Midbrain (tissue), 1 donor: ENCODE results near the gene TMEM131.
"Not testable (repeated sequence)": the region's sequence is repeated elsewhere in the genome, so short reads cannot be mapped to it uniquely, and the experiment has no call there.

Experiments used
- DNase-seq: peaks from one replicate; lab custom pipeline; 2025; lab: John Stamatoyannopoulos, UW

TMEM131 gene

DNA sequence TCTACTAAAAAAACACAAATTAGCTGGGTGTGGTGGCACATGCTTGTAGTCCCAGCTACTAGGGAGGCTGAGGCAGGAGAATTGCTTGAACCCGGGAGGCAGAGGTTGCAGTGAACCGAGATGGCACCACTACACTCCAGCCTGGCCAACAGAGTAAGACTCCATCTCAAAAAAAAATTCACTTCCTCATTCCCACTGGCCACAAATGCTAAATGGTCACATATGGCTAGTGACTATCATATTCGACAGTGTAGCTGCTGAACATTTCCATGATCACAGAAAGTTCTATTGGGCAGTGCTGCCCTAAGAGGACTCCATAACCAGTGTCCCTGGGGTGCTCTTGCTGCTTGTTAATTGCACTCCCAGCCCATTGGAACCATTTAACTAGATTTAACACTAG is 26.3 kb upstream of the TMEM131 start:
- not testable (repeated sequence) for DNase-seq

DNA sequence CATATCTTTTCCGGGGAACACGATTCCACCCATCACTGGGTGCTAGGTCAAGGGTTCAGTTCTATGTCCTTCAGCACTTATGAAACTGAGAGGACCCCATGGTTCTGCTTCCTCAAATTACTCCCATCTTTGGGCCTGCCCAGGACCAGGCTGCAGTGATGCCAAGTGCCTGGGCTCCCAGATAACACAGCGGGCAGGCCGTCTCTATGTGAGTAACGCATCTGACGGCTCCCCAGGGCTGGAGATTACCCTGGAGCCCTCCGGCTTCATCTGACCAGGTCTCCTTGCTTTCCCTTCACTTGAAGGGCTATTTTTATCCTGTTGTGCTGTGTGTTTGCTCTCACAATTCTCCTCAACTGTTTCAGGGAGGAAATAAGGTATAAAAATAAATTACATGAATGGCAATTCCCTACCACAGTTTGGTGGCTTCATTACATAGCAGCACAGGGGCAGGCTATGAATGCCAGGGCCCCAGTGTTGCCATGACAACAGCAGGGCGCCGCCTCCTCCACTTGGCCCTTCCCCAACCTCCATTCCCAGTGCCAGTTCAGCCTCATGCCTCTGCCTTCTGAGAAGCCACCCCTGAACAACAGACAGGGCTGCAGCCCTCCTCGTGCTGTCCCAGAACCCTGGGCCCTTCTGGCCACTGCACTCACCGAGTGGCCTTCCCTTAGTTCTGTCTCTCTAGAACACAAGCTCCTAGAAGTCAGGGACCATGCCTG is 25.4 kb upstream of the TMEM131 start:
- peak; percentile 8 for DNase-seq

DNA sequence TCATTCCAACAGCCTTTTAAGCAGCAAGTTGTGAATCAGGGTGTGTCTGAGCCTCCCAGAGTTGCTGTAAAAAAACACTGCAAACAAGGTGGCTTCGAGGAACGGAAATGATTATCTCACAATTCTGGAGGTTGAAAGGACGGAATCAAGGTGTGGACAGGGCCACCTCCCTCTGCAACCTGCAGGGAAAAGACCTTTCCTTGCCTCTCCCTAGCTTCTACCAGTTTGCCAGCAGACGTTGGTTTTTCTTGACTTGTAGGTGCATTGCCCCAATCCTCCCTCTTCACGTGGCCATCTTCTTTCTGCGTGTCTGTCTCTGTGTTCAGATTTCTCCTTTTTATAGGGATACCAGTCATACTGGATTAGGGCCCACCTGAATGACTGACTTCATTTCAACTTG is 24.8 kb upstream of the TMEM131 start:
- DNase-seq, result no peak

DNA sequence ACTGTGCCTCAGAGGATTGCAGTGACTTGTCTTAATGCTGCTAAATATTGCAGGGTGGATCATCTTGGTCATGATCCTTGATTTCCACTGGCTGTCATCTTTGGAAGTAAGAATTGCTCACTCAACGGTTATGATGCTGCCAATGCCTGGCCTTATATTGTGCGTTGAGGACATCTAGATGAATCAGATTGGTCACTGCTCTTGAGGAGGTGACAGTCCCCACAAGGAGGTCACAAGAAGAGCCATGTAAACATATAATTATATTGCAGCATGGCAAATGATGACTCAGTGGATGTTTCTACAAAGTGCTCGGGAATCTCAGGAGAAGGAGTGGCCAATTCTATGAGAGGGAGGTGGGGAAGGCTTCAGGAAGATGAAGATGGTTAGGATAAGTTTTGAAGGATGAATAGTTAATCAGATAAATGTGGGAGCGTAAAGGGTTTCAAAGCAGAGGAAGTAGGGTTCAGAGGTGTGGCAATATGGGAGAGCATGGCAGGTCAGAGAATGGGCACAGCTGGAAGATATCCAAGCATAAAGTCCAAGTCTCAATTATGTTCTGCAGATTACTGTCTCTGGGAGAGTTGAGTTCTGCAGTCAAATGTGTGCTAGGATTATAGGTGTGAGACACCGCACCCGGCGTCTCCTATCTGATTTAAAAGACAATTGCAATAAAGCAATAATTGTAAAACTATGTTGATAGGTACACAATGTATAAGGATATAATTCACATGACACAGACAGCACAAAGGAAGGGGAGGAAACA is 21.3 kb upstream of the TMEM131 start:
- DNase-seq, result no peak

DNA sequence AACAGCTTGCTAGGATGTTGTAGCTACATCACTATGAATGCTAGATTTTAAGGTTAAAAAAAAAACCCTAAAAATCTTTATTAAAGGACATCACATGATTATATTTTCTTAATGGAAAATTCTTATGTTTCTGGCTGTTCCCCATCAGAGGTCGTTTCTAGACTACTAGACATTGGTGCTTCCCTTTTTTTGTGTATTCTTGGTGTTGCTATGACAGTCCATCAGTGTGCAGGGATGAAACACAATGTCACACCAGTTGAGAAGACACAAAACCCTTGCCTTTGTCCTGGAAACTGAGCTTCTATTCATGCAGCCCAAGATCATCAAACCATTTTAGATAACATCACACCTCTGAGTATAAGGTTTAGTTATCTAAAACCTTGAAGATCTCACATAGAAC is 19.9 kb upstream of the TMEM131 start:
- DNase-seq, result no peak

DNA sequence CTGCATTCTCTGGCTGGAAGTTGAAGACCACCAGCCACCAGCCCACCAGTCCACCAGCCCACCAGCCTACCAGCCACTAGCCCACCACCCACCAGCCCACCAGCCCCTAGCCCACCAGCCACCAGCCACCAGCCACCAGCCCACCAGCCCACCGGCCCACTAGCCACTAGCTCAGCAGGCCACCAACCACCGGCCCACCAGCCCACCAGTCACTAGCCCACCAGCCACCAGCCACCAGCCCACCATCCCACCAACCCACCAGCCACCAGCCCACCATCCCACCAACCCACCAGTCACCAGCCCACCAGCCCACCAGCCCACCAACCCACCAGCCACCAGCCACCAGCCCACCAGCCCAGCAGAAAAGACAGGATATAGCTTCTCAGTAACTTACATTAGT is 18.6 kb upstream of the TMEM131 start:
- no peak for DNase-seq

DNA sequence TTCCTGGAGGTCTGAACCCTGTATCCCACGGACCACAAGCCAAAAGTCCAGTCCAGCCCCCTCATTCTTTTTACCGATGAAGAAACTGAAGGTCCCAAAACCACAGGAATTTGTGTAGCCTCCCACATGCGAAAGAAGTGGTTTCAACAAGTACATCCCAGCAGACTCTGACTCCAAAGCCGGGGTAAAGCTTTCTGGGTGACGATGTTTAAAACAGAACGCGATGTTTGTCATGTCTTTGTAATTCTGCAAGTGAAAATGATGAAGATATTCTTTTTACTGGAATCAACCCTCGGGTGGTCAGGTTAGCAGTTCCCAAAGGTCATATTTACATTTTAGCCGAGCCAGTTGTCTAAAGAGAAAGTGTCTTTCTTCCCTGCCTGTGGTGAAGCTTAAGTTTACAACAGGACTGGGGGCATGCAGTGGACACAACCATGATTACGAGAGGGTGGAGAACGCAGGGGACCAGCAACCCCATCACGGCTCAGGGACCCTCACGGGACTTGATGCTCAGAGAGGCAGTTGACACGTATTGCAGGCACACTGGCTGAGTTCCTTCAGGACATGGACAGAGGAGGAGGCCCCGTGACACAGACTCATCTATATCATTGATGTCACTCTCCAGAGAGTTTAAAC is 17.8 kb upstream of the TMEM131 start:
- DNase-seq, result no peak

DNA sequence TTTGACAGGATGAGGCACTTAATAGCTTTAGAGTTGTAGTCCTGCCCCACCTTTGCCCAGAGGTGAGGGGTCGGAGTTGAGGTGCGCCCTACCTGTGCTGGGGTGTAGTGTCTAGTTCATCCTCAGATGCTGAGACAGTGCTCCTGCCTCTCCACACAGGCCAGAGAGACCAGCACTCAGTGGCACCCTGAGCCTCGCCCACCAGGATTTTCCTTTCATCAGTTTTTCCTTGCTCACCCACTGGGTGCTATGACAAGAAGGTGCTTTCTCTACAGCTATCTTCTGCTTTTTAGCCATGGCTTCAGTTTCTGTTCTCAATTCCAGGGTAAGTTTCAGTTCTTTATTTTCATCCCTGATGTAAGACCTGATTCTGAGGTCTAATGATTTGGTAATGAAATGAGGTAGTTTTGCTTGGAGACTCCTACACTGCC is 16.8 kb upstream of the TMEM131 start:
- no peak for DNase-seq

DNA sequence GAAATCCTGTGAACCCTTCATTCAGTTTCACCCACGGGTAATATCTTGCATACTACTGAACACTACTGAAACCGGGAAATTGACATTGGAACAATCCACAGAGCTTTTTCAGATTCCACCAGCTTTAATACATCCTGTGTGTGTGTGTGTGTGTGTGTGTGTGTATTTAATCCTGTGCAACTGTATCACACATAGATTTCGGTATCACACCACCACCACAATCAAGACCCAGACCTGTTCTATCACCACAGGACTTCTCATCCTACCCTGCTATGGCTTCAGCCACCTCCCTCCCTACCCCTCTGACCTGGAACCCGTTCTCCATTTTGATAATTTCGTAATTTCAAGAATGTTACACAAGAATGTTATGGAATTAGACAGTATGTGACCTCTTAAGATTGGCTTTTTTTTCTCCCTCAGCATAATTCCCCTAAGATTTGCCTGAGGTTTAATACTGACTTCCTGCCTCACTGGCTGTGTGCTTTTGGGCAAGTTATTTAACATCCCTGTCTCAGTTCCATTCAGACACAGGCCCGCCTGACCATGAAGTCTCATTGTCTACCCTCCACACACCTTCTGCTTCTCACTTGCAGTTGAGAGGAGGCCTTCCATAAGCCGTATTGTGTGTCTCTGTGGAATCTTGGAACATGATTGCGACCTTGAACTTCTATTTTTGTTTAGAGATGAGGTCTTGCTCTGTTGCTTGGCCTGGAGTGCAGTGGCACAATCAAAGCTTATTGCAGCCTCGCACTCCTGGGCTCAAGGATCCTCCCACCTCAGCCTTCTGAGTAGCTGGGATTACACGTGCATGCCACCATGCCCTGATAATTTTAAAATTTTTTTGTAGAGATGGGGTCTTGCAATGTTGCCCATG is 14.4 kb upstream of the TMEM131 start:
- DNase-seq, result no peak

DNA sequence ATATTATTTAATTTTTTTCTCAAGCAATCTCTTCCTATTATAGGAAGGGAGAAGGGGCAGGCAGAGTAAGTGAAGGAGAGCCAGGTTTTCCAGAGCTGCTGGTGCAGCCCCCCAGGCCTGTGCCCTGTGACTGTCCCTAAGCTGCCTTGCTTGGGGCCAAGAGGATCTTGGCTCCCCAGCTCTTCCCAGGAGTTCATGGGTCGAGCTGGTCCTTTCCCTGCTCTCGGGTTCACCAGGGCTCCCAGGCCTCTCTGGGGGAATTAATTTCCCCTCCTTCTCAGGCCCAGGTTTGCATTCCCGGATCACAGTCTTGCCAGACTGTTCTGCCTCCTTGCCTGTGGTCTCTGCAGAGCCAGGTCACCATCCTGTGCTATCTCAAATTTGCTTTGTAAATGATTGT is 12.7 kb upstream of the TMEM131 start:
- DNase-seq, result no peak

DNA sequence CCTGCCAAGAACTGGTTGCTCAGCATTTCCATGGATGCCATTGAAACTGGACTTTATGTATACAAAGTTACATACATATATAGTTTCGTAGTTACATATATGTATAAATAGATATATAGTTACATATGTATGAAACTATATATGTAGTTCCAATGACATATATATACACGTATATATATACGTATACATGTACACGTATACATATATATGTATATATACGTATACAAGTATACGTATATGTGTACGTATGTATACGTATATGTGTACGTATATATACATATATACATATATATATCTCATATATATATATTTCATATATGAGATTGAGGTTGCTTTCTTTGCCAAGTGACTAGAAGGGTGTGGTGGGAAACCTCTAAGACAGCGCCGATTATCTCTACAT is 10.6 kb upstream of the TMEM131 start:
- no peak for DNase-seq

DNA sequence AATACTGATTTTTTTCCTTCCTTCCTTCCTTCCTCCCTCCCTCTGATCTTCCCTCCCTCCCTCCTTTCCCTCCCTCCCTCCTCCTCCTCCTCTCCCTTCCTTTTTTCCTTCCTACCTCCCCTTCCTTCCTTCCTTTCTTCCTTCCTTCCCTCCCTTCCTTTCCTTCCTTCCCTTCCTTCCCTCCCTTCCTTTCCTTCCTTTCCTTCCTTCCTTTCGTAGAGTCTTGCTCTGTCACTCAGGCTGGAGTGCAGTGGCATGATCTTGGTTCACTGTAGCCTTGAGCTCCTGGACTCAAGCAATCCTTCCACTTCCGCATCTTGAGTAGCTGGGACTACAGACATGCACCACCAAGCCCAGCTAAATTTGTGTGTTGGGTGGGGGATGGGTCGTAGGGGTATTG is 8.9 kb upstream of the TMEM131 start:
- no peak for DNase-seq

DNA sequence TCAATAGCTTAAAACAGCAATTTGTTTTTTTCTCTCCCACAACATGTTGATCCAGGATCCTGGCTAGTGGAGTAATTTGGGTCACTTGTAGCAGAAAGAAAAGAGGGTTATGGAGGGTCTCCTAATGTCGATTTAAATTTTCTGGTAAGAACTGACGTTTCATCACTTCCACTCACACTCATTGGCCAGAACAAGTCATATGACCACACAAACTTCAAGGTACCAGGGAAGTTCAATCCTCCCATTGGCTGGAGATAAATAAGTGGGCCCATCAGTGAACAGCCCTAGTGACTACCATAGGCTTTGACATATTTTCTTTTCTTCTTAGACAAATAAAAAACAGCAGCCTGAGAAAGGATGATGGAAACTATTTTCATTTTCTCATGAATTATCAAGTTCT is 8.3 kb upstream of the TMEM131 start:
- no peak for DNase-seq

DNA sequence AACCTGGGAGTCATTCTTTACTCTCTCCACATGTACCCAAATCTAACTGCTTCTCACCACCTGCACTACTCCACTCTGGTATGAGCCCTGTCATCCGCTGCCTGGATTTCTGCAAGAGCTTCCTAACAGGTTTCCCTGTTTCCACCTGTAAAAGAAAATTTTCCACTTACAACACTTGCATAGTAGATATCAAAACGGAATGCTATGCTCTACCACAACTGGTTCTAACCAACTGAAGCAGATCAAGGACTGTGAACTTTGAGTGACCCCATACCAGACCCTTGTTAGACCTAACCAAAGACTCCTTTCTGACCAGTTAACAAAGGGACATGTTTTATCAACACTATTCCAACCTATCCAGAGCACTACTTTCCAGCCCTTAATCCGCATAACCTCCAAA is 3.8 kb upstream of the TMEM131 start:
- no peak for DNase-seq

DNA sequence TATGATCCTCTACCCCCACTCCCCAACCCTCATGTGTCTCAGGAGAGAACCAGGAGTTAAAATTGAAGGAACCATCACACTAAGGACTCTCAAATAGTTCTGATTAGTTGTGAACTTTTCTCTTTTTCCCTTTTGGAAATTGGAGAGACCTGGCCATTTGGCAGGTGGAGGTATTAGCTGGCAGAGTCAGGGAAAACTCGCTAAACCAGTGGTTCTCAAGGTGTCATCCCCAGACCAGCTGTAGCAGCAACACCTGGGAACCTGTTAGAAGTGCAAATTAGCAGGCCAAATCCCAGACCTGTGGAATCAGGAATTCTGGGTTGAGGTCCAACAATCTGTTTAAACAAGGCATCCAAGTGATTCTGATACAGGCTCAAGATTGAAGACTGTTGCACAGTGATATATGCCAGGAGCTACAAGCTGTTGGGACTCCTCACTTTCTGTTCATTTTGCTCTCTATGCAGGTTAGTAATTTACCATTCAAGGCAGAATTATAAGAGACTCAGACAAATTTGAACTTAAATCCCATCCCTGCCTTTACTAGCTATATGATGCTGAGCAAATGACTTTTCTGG is 2.8 kb upstream of the TMEM131 start:
- DNase-seq, result no peak

DNA sequence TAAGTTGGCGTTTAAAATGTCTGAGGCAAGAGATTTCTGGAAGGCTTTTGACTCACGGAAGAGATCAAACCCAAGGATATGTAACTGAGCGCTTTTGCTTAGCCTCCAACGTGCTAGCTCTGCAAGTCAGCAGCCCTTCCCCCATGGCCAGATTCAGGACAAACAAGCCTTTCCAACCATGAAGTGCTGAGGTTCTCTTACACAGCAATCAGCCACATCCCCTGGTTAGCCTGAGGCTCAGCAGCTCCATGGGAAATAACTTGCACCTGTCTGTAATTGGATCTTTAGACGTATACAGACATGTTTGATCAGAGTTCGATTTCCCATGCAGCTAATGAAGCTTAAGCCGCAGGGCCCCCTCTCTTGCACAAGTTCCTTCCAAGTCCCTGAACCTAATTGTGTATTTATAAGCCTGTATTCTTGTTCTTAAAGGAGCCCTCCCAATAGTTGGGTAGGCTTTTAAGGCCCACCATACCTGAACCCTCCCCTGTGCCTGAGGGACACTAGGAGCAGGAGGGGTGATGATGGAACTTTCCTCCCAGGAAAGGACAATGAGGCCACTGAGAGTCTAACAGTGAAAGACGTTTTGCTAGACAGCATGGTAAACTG is 2.1 kb upstream of the TMEM131 start:
- DNase-seq, result no peak

DNA sequence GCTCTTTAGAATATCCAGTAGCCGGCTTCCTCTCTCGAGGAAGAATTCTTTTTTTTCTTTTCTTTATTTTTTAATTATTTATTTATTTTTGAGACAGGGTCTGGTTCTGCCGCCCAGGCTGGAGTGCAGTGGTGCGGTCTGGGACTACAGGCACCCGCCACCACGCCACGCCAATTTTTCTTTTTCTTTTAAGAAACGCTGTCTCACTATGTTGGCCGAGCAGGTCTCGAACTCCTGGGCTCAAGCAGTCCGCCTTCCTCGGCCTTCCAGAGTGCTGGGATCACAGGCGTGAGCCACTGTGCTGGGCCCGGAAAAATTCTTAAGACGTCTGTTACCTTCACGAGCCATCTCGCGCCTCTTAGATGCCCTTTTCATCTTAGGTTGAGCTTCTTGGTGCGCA is 931 bp upstream of the TMEM131 start:
- no peak for DNase-seq

DNA sequence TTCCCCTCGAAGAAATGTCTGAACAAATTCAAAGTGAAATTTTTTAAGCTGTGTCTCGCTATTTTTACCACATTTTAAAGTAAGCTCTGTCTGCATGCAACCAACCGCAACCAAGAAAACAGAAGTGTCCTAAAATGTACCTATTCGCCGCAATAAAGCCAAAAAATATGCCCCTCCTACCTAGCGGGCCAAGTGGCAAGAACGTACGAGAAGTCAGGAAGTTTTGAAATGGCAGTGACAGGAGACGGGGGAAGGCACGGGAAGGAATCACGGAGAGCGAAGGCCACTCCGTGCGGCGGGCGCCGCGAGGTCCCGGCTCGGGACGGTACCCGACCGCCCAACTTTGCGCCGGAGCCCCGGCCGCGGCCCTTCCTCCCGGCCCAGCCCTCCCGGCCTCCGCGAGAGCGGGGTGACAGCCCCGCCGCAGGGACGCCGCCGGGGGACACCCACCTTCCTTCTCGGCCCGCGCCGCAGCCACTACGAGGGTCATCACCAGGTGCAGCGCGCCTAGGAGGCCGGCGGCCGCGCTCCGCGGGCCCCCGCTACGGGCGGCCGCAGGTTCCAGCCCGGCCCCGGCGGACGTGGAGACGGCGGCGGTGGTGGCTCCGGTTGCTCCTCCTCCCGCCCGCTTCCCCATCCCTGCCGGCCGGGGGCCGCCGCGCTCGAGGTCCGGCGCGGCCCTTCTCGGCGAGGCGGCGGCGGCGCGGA is 568 bp downstream of the TMEM131 start:
- peak; percentile 25 for DNase-seq

DNA sequence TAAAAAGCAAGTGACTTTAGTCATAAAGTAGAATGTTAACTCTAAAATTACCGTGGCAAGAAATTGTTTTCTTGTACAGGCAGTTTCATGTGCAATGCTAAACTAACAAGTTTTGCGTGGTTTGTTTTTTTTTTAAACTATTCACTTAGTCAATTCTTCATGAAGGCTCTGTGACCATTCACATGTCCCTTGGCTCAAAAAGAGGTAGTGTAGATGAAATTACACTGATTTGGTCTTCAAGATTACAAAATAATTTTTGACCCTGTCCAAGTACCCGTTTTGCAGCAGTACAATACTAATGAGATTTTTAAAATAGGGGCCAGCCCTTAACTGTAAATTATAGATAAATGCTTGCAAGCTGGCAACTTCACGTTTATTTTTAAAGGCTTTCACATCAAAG is 1.3 kb downstream of the TMEM131 start:
- DNase-seq, result no peak

DNA sequence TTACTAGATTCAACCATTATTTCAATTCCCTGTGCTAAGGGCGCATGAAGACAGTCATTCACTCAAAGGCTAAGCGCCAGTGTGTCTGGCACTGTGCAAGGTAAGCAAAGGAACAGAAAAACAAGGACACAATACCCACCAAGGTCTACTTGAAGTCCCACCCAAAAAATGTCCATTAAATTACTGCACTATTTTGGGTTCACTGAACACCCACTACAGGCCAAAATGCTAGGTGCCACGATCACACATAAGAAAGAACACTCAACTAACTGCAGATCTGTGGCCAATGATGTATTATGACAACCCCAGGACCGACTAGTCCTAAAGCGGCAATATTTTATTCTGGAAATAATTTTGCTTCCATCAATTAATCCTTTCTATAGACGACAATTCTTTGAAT is 1.8 kb downstream of the TMEM131 start:
- DNase-seq, result no peak
